OCI-LY3 (cell line): Measurements from ENCODE around the gene TSC1.

ENCODE experiments used
- H2AFZ ChIP-seq: fragments of 200-600, 300-600 bp; shearing (Covaris generic); 2 replicates; pipeline ENCODE4 v1.6.0; 2014; ENCODE audit warnings: antibody characterized with exemption, low read depth, low read length
- H3K27ac ChIP-seq: fragments of 200-600, 300-600 bp; sonication (generic); 2 replicates; pipeline ENCODE4 v1.5.1; 2014; ENCODE audit warnings: mild to moderate bottlenecking, low read length, moderate library complexity, mixed read lengths
- H3K27me3 ChIP-seq: fragments of 200-600, 300-600 bp; sonication (generic); 2 replicates; pipeline ENCODE4 v1.6.1; 2014; ENCODE audit warnings: low read depth, low read length, mixed read lengths
- H3K36me3 ChIP-seq: fragments of 200-600, 300-600 bp; sonication (generic); replicated peaks from 2 replicates; pipeline ENCODE3; 2014; ENCODE audit warnings: low read depth, low read length, mixed read lengths
- H3K4me1 ChIP-seq: fragments of 300-600, 200-600 bp; sonication (generic); 2 replicates; pipeline ENCODE4 v1.6.1; 2014; ENCODE audit warnings: low read length, mixed read lengths
- H3K4me2 ChIP-seq: fragments of 200-600, 300-600 bp; sonication (generic); 2 replicates; pipeline ENCODE4 v1.6.1; 2014; ENCODE audit warnings: low read length, mixed read lengths
- H3K4me3 ChIP-seq: fragments of 300-600, 200-600 bp; sonication (generic); 2 replicates; pipeline ENCODE4 v1.5.1; 2014; ENCODE audit warnings: antibody characterized with exemption, mild to moderate bottlenecking, low read length, moderate library complexity
- H3K79me2 ChIP-seq: fragments of 300-600, 200-600 bp; shearing (Covaris generic); 2 replicates; pipeline ENCODE4 v1.6.1; 2014; ENCODE audit warnings: mild to moderate bottlenecking, low read length, mixed read lengths
- H3K9ac ChIP-seq: fragments of 300-600, 200-600 bp; shearing (Covaris generic); 2 replicates; pipeline ENCODE4 v1.6.0; 2014; ENCODE audit warnings: mild to moderate bottlenecking, low read length, moderate library complexity
- H3K9me3 ChIP-seq: fragments of 200-600, 300-600 bp; shearing (Covaris generic); 2 replicates; pipeline ENCODE4 v1.6.1; 2014; ENCODE audit warnings: low read length, mixed read lengths; ENCODE audit not compliant: insufficient read depth
- H4K20me1 ChIP-seq: fragments of 200-600, 300-600 bp; sonication (generic); 2 replicates; pipeline ENCODE4 v1.6.1; 2016; ENCODE audit warnings: low read length, mixed read lengths; ENCODE audit not compliant: insufficient read depth
- EZH2phosphoT487 ChIP-seq: fragments of 200-600 bp; shearing (Covaris generic); IDR thresholded peaks from 2 replicates; pipeline ENCODE4 v1.6.1; 2018; ENCODE audit warnings: antibody characterized with exemption, mixed run types, low read depth
- TF ChIP-seq, protein P1 (sequence below): fragments of 200-600, 300-600 bp; sonication (generic); IDR thresholded peaks from 2 replicates; pipeline ENCODE4 v1.5.1; 2014; ENCODE audit warnings: antibody characterized with exemption, low read length, low read depth

Gene TSC1

DNA sequence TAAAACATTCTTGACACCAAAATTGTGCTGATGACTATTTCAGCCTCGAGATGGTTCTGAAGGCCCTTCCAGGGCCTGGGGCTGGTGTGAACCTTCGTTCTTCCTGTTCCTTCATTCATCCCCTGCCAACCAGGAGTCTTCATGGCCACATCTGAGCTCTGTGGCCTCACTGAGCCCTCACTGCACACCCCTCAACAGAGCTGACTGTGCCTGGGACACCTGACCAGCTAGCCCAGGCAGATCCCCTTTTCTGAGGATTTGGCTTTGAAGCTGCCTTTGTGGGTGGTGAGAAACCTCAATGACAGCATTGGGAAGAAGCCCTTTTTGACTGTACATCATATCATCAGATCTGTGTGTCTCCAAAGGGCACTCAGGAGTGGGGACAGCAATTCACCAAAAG, 80.1 kb downstream of the TSC1 start:
- Histone ChIP-seq H4K20me1 (no peaks in the 10 kb centered on the region), H3K9ac (no peak overlapping the region), H3K27ac (no peak overlapping the region), H3K27me3 (no peaks in the 10 kb centered on the region), H3K36me3 (no peaks in the 10 kb centered on the region), H3K4me3 (no peak overlapping the region), H2AFZ (no peak overlapping the region), H3K79me2 (no peaks in the 10 kb centered on the region), H3K4me1 (no peaks in the 10 kb centered on the region), H3K9me3 (no peaks in the 10 kb centered on the region), H3K4me2 (no peak overlapping the region)
- no peak for TF ChIP-seq EZH2phosphoT487

GRCh38 chr9:132863096-132863495, 81.3 kb downstream of the TSC1 start:
- H3K27me3 ChIP-seq: no peaks in the 10 kb centered on the region
- no peaks in the 10 kb centered on the region for H3K4me1 ChIP-seq
- H3K4me2 ChIP-seq: no peak overlapping the region
- H3K9me3 ChIP-seq: no peaks in the 10 kb centered on the region
- TF ChIP-seq EZH2phosphoT487: no peak
- TF ChIP-seq, protein P1, sequence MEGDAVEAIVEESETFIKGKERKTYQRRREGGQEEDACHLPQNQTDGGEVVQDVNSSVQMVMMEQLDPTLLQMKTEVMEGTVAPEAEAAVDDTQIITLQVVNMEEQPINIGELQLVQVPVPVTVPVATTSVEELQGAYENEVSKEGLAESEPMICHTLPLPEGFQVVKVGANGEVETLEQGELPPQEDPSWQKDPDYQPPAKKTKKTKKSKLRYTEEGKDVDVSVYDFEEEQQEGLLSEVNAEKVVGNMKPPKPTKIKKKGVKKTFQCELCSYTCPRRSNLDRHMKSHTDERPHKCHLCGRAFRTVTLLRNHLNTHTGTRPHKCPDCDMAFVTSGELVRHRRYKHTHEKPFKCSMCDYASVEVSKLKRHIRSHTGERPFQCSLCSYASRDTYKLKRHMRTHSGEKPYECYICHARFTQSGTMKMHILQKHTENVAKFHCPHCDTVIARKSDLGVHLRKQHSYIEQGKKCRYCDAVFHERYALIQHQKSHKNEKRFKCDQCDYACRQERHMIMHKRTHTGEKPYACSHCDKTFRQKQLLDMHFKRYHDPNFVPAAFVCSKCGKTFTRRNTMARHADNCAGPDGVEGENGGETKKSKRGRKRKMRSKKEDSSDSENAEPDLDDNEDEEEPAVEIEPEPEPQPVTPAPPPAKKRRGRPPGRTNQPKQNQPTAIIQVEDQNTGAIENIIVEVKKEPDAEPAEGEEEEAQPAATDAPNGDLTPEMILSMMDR: no peak
- H3K79me2 ChIP-seq: no peaks in the 10 kb centered on the region
- H3K4me3 ChIP-seq: no peak overlapping the region
- H3K27ac ChIP-seq: no peak overlapping the region
- no peak overlapping the region for H2AFZ ChIP-seq
- H3K36me3 ChIP-seq: no peaks in the 10 kb centered on the region
- H4K20me1 ChIP-seq: no peaks in the 10 kb centered on the region
- H3K9ac ChIP-seq: no peak overlapping the region

- Histone ChIP-seq H3K4me1 (no peaks in the 10 kb centered on the region), H3K9me3 (no peaks in the 10 kb centered on the region), H3K79me2 (no peaks in the 10 kb centered on the region), H3K27me3 (no peaks in the 10 kb centered on the region), H4K20me1 (no peaks in the 10 kb centered on the region), H3K36me3 (no peaks in the 10 kb centered on the region), H3K27ac (no peak overlapping the region), H2AFZ (no peak overlapping the region), H3K4me2 (no peak overlapping the region), H3K9ac (no peak overlapping the region), H3K4me3 (no peak overlapping the region)
- TF ChIP-seq, protein P1: no peak
- no peak for TF ChIP-seq EZH2phosphoT487
Measured at GRCh38 chr9:132862533-132862932, 81.9 kb downstream of the TSC1 start.

GRCh38 chr9:132861666-132862065, 82.8 kb downstream of the TSC1 start:
- H3K4me3 ChIP-seq: no peak overlapping the region

More at GRCh38 chr9:132861666-132862065, 82.8 kb downstream of the TSC1 start:
- no peaks in the 10 kb centered on the region for H3K36me3 ChIP-seq
- no peaks in the 10 kb centered on the region for H3K4me1 ChIP-seq
- no peaks in the 10 kb centered on the region for H3K79me2 ChIP-seq
- no peak overlapping the region for H3K4me2 ChIP-seq
- no peak overlapping the region for H2AFZ ChIP-seq
- no peaks in the 10 kb centered on the region for H3K9me3 ChIP-seq
- H4K20me1 ChIP-seq: no peaks in the 10 kb centered on the region
- H3K27me3 ChIP-seq: no peaks in the 10 kb centered on the region
- TF ChIP-seq EZH2phosphoT487: no peak
- TF ChIP-seq, protein P1: no peak
- H3K9ac ChIP-seq: no peak overlapping the region
- H3K27ac ChIP-seq: no peak overlapping the region
